Subcutaneous abdominal adipose tissue (tissue), 5 donors: ENCODE measurements around the gene GFPT1.

ENCODE experiments used
- H3K27ac ChIP-seq: one replicate; pipeline ENCODE4 v1.7.0; 2013; ENCODE audit warnings: low read depth, mild to moderate bottlenecking, inconsistent platforms, low read length, moderate library complexity
- H3K27me3 ChIP-seq, 5 donors: one replicate each; pipeline ENCODE4 v1.7.0; 2013; ENCODE audit warnings: low read length in 5 of 5, inconsistent platforms in 1 of 5; ENCODE audit not compliant: control insufficient read depth in 5 of 5, insufficient read depth in 4 of 5
- H3K36me3 ChIP-seq, 5 donors: one replicate each; pipeline ENCODE4 v1.7.0; 2013; ENCODE audit warnings: low read length in 5 of 5; ENCODE audit not compliant: control insufficient read depth in 5 of 5, insufficient read depth in 5 of 5
- H3K4me1 ChIP-seq, 5 donors: one replicate each; pipeline ENCODE4 v1.7.0; 2013; ENCODE audit warnings: low read length in 5 of 5, mild to moderate bottlenecking in 3 of 5, moderate library complexity in 1 of 5; ENCODE audit not compliant: control insufficient read depth in 5 of 5, insufficient read depth in 5 of 5
- H3K4me3 ChIP-seq, 5 donors: one replicate each; pipeline ENCODE4 v1.7.0; 2013; ENCODE audit warnings: low read length in 5 of 5, low read depth in 1 of 5
- H3K9ac ChIP-seq, 5 donors: one replicate each; pipeline ENCODE4 v1.7.0; 2013; ENCODE audit warnings: low read length in 5 of 5, mild to moderate bottlenecking in 4 of 5, moderate library complexity in 3 of 5
- H3K9me3 ChIP-seq, 5 donors: one replicate each; pipeline ENCODE4 v1.7.0; 2013; ENCODE audit warnings: low read length in 5 of 5; ENCODE audit not compliant: control insufficient read depth in 5 of 5
- donor health status: healthy.
- donor health status: healthy.
- donor health status: healthy.
- donor health status: healthy.
- donor health status: healthy.

The GFPT1 gene

DNA sequence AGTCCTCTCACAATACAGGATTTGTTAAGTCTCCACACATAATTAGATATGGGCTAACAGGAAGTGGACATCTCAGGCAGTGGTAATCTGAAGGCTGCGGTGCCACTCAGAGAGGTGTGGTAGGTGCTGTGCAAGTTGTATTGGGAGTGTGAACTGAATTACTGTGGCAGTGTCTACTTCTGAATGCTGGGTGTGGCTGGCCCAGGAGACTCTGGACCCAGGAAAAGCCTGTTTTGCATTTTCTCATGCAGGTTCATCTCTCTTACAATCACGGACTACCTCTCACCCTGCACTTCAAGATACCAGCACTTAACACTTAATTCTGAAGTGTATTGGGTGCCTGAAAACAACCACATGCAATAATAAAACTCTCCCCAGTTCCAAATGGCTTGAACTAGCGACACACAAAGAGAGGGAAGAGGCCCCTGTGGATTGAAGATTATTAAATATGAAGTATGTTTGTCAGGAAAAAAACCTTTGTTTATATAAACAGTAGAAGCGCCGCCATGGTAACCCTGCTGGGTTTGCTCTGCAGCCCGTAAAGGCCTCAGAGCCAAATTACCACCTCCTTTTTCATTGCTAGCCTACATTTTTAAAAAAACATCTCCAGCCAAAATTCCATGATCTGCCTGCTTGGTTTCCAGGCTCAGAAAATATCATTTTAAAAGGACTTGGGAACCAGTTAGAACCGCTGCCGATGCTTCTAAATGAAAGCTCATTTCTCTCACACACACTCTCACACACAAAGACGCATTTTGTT is 77.5 kb downstream of the GFPT1 start:
- Histone ChIP-seq H3K27me3 (peaks cover 0 to 3% (median 0%) of the 10 kb centered on the region in 5 donors), H3K27ac (peak overlapping the region; percentile 78), H3K36me3 (peaks cover 0 to 2% (median 0%) of the 10 kb centered on the region in 5 donors), H3K9me3 (peaks cover 0 to 6% (median 3%) of the 10 kb centered on the region in 5 donors), H3K4me1 (peaks cover 18 to 57% (median 46%) of the 10 kb centered on the region in 5 donors), H3K4me3 (peak overlapping the region in 3 of 5 donors; percentile 25 to 34 (median 28)), H3K9ac (peak overlapping the region in 3 of 5 donors; percentile 49 to 61 (median 54))

DNA sequence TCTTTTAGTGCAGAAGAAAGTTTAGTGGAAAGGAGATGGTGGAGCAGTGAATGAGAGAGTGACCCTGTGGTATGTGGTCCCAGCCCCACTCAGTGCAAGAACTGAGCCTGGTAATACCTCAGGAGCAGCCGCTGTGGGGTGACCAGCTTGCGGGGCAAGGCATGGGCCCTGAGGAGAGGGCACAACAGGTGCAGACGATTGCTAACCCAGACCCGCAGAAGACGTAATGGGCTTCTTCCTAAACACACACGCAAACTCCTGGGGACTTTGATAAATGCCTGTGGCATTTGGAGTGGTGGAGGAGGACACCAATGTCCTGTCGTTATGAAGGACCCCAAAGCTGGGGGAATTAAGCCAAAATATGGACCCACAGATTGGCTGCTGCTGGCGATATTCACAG is 78.7 kb downstream of the GFPT1 start:
- Histone ChIP-seq H3K9me3 (peaks cover 0 to 10% (median 8%) of the 10 kb centered on the region in 5 donors), H3K27me3 (peaks cover 0 to 3% (median 0%) of the 10 kb centered on the region in 5 donors), H3K36me3 (peaks cover 0 to 2% (median 0%) of the 10 kb centered on the region in 5 donors), H3K4me1 (peaks cover 18 to 57% (median 46%) of the 10 kb centered on the region in 5 donors), H3K27ac (peak overlapping the region; percentile 78), H3K4me3 (no peak overlapping the region), H3K9ac (no peak overlapping the region)

DNA sequence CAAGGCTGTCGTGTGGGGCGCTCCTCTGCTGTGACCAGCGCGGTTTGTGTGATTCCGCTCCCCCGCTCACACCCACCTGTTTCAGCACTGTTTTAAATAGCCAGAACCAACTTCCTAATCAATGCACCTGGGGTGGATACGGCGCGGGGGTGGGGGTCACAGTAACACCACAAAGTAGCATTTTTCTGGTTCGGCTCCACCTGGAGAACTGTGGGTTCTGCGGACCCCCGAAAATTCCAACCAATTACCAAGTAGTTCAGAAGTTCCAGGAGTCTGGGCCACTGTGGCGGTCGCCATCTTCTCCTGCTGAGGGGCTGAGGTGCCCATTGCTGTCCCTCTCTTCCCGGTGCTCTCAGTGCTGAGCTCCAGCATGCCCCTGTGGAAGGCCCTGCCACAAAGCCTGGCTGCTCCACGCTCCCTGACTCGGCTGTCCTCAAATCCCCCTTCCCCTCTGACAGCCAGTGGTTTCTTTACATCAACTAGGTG is 79.4 kb downstream of the GFPT1 start:
- Histone ChIP-seq H3K4me1 (peaks cover 18 to 57% (median 46%) of the 10 kb centered on the region in 5 donors), H3K36me3 (peaks cover 0 to under 1% (median 0%) of the 10 kb centered on the region in 5 donors), H3K9me3 (peaks cover 0 to 7% (median 5%) of the 10 kb centered on the region in 5 donors), H3K9ac (peak overlapping the region in 2 of 5 donors; percentile 68 to 74), H3K4me3 (peak overlapping the region in 4 of 5 donors; percentile 65 to 82 (median 76)), H3K27me3 (peaks cover 0 to 3% (median 0%) of the 10 kb centered on the region in 5 donors), H3K27ac (no peak overlapping the region)

DNA sequence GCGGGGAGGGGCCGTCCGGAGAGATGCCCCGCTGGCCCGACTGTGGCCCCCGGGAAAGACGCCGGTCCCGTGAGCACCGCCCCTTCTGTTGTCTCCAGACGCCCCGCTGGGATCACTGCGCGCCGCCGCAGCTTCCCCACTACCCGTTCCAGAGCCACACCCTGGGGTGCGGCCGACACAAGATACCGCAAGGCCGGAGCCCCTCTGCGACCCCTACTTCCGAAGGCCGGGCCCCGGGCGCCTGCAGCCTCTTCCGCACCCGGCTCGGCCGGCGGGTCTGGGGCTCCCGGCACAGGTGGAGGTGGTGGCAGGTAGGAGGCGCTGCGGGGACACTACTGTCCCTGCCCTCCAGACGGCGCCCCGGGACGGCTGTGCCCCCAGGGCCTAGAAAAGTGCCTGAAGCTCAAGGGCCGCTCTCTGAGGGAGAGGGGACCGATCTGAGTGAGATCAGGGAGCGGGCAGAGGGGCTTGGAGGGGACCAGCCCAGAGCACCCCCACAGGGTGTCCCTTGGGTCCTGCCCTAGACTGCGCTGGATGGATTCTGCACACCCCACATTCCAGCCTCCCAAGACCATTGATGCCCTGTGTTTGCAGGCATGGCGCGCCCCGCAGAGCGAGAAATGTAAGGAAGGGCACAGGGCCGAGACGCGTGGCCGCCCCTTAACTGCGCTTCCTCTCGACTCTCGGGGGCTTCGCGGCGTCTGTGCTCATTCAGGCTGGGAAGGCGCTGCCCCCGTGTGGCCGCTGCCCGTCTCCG is 80.0 kb downstream of the GFPT1 start:
- H3K4me3 ChIP-seq: peak overlapping the region; percentile 32 to 82 (median 71)
- H3K9me3 ChIP-seq: peaks cover 0 to 5% (median 5%) of the 10 kb centered on the region in 5 donors
- peak overlapping the region; percentile 30 for H3K27ac ChIP-seq
- H3K9ac ChIP-seq: peak overlapping the region in 4 of 5 donors; percentile 66 to 74 (median 68)
- peaks cover 18 to 57% (median 46%) of the 10 kb centered on the region in 5 donors for H3K4me1 ChIP-seq
- no peaks in the 10 kb centered on the region for H3K36me3 ChIP-seq
- H3K27me3 ChIP-seq: peaks cover 0 to 3% (median 0%) of the 10 kb centered on the region in 5 donors

DNA sequence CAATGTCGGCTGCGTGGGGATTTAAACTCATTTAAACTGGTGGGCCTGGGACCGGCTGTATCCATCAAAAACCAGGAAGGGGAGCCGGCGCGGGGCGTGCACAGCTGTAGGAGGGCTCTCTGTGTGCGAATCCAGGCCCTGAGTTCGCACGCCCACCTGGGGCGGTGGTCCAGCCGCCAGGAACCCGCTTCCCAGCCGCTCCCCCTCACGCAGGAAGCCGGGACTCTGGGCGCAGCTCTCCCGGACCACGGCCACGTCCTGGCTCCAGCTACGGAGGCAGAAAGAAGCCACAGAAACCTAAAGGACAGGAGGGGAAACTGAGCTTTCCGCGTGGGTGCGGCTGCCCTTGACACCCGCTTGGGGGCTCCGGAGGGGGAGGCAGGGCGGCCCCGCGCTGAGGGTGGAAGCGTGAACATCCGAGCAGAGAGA is 80.6 kb downstream of the GFPT1 start:
- H3K9ac ChIP-seq: peak overlapping the region in 4 of 5 donors; percentile 66 to 74 (median 68)
- peak overlapping the region; percentile 15 to 82 (median 71) for H3K4me3 ChIP-seq
- H3K27ac ChIP-seq: peak overlapping the region; percentile 30

DNA sequence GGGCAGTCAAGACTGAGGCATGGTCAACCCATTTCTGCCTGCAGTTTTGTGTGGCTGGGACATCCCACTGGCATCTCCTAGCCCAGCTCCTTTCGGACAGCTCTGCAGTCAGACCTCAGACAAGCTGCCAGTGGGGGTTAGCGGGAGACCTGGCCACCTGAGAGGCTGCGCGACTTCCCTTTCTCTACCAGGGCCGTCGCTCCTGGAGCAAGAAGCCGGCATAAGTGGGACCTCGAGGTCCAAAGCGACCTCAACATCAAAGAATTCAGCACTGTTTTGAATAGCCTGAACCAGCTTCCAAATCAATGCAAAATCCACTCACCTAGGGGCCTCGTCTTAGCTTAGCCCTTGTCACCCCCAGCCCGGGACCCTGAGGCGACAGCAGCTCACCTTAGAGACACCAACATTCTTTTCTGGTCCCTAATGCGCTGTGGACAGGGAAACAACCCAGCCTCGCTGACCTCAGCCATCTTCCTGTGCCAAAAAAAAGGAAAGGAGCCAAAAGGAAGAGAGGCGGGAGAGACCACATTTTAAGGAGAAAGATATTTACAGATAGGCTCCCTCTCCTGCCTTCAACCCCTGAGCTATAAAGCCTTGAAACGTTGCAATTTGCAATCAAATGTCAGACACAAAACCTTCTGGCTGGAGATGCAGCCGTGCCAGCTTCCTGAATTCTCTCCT is 81.2 kb downstream of the GFPT1 start:
- Histone ChIP-seq H3K9me3 (peaks cover 0 to 5% (median 5%) of the 10 kb centered on the region in 5 donors), H3K4me3 (peak overlapping the region; percentile 15 to 82 (median 71)), H3K27me3 (peaks cover 0 to 3% (median 0%) of the 10 kb centered on the region in 5 donors), H3K4me1 (peaks cover 18 to 50% (median 46%) of the 10 kb centered on the region in 5 donors), H3K9ac (peak overlapping the region in 4 of 5 donors; percentile 66 to 74 (median 68)), H3K27ac (no peak overlapping the region), H3K36me3 (no peaks in the 10 kb centered on the region)

More for the DNA sequence above, 80.6 kb downstream of the GFPT1 start:
- Histone ChIP-seq H3K4me1 (peaks cover 18 to 54% (median 46%) of the 10 kb centered on the region in 5 donors), H3K27me3 (peaks cover 0 to 3% (median 0%) of the 10 kb centered on the region in 5 donors), H3K36me3 (no peaks in the 10 kb centered on the region), H3K9me3 (peaks cover 0 to 5% (median 5%) of the 10 kb centered on the region in 5 donors)

DNA sequence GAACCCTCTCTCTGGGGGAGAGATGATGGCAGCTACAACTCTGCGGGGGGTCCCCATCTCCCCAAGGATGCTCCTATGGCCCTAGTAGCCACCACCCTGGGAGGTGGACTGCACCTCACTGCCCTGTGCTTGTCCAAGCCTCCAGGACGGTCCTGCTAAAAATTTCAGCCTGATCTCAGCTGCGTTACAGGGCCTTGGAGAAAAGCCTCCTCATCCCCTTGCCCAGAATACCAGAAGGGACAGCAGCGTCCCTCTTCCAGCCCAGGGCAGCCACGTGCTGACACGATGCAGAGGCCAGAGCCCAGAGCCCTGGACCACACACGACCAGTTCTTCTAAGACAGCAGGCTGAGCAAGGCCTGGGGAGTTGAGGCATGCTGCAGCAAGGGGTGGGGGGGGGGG is 81.9 kb downstream of the GFPT1 start:
- Histone ChIP-seq H3K27ac (no peak overlapping the region), H3K36me3 (no peaks in the 10 kb centered on the region), H3K4me3 (no peak overlapping the region), H3K27me3 (peaks cover 0 to 3% (median 0%) of the 10 kb centered on the region in 5 donors), H3K9me3 (peaks cover 0 to 5% (median 5%) of the 10 kb centered on the region in 5 donors), H3K9ac (no peak overlapping the region), H3K4me1 (peaks cover 15 to 48% (median 41%) of the 10 kb centered on the region in 5 donors)

DNA sequence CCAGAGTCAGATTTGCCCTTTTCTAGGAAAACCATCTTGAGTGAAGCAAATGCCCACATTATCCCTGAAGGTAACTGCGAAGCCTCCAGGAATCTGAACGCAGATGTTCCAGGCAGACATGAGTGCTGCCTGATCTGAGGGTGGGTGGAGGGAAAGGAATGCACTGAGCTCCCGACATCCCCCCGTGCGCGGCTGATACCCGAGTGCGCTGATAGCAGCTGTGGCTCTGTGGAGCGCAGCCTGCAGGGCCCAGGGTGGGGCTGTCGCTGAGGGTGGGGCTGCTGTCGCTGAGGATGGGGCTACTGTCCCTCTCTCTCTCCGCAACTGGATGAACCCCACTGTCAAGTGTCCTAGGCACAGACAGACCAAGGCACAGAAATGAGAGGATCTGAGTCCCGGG is 82.4 kb downstream of the GFPT1 start:
- H3K27ac ChIP-seq: no peak overlapping the region
- no peaks in the 10 kb centered on the region for H3K36me3 ChIP-seq
- no peak overlapping the region for H3K9ac ChIP-seq
- peaks cover 11 to 43% (median 36%) of the 10 kb centered on the region in 5 donors for H3K4me1 ChIP-seq
- peaks cover 0 to 3% (median 0%) of the 10 kb centered on the region in 5 donors for H3K27me3 ChIP-seq
- H3K4me3 ChIP-seq: no peak overlapping the region
- peaks cover 0 to 5% (median 5%) of the 10 kb centered on the region in 5 donors for H3K9me3 ChIP-seq

DNA sequence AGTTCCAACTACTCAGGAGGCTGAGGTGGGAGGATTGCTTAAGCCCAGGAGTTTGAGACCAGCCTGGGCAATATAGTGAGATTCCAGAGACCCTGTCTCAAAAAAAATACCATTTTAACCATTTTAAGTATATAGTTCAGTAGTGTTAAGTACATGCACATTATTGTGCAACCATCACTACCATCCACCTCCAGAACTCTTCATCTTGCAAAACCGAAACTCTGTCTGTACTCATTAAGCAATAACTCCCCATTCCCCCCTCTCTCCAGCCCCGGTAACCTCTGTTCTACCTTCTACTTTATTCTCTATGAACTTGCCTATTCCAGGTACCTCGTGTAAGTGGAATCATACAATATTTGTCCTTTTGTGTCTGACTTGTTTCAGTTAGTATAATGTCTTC is 86.4 kb downstream of the GFPT1 start:
- H3K27ac ChIP-seq: no peak overlapping the region
- H3K4me1 ChIP-seq: peaks cover 0 to 5% (median 1%) of the 10 kb centered on the region in 5 donors

More for the DNA sequence above, 86.4 kb downstream of the GFPT1 start:
- Histone ChIP-seq H3K4me3 (no peak overlapping the region), H3K36me3 (no peaks in the 10 kb centered on the region), H3K9ac (no peak overlapping the region), H3K9me3 (peaks cover 0 to 5% (median 5%) of the 10 kb centered on the region in 5 donors), H3K27me3 (peaks cover 0 to under 1% (median 0%) of the 10 kb centered on the region in 5 donors)
